ENCODE data around the gene WDR81.

DNA sequence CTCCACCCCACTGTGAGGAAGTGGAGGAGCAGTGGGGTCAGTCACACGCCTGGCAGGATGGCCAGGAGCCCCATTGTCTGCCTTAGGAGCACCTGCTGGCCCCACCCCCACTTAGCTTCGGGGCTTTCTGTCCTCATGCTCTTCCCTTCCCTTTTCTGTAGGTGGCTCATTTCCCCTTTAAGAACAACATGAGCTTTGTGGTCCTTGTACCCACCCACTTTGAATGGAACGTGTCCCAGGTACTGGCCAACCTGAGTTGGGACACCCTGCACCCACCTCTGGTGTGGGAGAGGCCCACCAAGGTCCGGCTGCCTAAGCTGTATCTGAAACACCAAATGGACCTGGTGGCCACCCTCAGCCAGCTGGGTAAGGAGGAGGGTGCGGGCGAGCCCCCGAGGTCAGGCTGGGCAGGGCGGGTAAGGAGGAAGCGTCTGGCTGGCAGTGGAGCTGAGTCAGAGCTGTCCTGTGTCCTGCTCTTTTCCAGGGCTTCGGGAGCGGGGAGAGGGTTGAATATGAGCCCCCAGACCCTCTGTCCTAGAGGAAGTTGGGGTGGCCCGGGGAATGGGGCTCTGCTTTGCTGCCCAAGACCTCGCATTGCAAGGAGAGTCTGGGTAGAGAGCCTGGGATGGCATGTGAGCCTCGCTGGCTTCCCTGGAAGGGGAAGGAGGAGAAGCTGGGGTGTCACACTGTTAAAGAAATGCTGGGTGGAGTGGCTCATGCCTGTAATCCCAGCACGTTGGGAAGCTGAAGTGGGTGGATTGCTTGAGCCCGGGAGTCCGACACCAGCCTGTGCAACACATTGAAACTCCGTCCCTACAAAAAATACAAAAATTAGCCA lies 28.1 kb downstream of the WDR81 start:
- no peak for TF ChIP-seq EZH2 (IDR thresholded peaks at IDR 0.05; ENCODE audit: low read length)
- TF ChIP-seq, protein P1, sequence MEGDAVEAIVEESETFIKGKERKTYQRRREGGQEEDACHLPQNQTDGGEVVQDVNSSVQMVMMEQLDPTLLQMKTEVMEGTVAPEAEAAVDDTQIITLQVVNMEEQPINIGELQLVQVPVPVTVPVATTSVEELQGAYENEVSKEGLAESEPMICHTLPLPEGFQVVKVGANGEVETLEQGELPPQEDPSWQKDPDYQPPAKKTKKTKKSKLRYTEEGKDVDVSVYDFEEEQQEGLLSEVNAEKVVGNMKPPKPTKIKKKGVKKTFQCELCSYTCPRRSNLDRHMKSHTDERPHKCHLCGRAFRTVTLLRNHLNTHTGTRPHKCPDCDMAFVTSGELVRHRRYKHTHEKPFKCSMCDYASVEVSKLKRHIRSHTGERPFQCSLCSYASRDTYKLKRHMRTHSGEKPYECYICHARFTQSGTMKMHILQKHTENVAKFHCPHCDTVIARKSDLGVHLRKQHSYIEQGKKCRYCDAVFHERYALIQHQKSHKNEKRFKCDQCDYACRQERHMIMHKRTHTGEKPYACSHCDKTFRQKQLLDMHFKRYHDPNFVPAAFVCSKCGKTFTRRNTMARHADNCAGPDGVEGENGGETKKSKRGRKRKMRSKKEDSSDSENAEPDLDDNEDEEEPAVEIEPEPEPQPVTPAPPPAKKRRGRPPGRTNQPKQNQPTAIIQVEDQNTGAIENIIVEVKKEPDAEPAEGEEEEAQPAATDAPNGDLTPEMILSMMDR (optimal IDR thresholded peaks at IDR 0.05 in 1 of 3, IDR thresholded peaks at IDR 0.05 in 1 of 3, conservative IDR thresholded peaks at IDR 0.05 in 1 of 3; ENCODE audit: extremely low read depth in 1 of 3, insufficient read depth in 2 of 3, low read length in 3 of 3): peak in 1 of 3 experiments; percentile 13
